Hepatocyte (in vitro differentiated cells): ENCODE data around the gene GOLGA7B. TPM values are rescaled to one million over a fixed set of nuclear protein-coding genes. Genes with fewer than 3 reads are reported as not detected.

Source experiments
- DNase-seq: peaks from one replicate; pipeline ENCODE4 v3.0.0-alpha.2; 2016; ENCODE audit warnings: low spot score
- H2AFZ ChIP-seq: fragments of 200-600 bp; sonication (generic); 2 replicates; pipeline ENCODE4 v1.6.0; 2016; ENCODE audit warnings: antibody characterized with exemption, mild to moderate bottlenecking
- H3K27ac ChIP-seq: fragments of 200-600 bp; sonication (generic); 2 replicates; pipeline ENCODE4 v1.5.1; 2016; ENCODE audit warnings: mild to moderate bottlenecking
- H3K27me3 ChIP-seq: fragments of 200-600 bp; sonication (generic); 2 replicates; pipeline ENCODE4 v1.6.1; 2016
- H3K36me3 ChIP-seq: fragments of 200-600 bp; sonication (generic); replicated peaks from 2 replicates; pipeline ENCODE4 v1.5.1; 2016; ENCODE audit warnings: low read depth; ENCODE audit not compliant: insufficient read depth
- H3K4me1 ChIP-seq: fragments of 200-600 bp; sonication (generic); 2 replicates; pipeline ENCODE4 v1.5.1; 2016; ENCODE audit warnings: mild to moderate bottlenecking, moderate library complexity; ENCODE audit not compliant: insufficient read depth
- H3K4me2 ChIP-seq: fragments of 200-600 bp; sonication (generic); 2 replicates; pipeline ENCODE4 v1.6.0; 2016
- H3K4me3 ChIP-seq: fragments of 200-600 bp; sonication (generic); 2 replicates; pipeline ENCODE4 v1.5.1; 2016; ENCODE audit warnings: mild to moderate bottlenecking
- H3K79me2 ChIP-seq: fragments of 200-600 bp; sonication (generic); 2 replicates; pipeline ENCODE4 v1.6.0; 2017; ENCODE audit warnings: mild to moderate bottlenecking
- H3K9me2 ChIP-seq: fragments of 200-600 bp; sonication (generic); replicated peaks from 2 replicates; pipeline ENCODE4 v1.6.0; 2017; ENCODE audit warnings: mild to moderate bottlenecking; ENCODE audit not compliant: insufficient read depth
- H3K9me3 ChIP-seq: fragments of 200-600 bp; sonication (generic); 2 replicates; pipeline ENCODE4 v1.5.1; 2016; ENCODE audit warnings: low read depth, mild to moderate bottlenecking
- H4K20me1 ChIP-seq: fragments of 200-600 bp; sonication (generic); 2 replicates; pipeline ENCODE4 v1.6.0; 2016; ENCODE audit warnings: mild to moderate bottlenecking; ENCODE audit not compliant: insufficient read depth, poor library complexity, severe bottlenecking
- CTCF ChIP-seq: fragments of 200-600 bp; sonication (generic); IDR thresholded peaks from 2 replicates; pipeline ENCODE4 v1.5.1; 2016; ENCODE audit warnings: antibody characterized with exemption, mild to moderate bottlenecking; ENCODE audit not compliant: poor library complexity
- EZH2 ChIP-seq: fragments of 200-600 bp; sonication (generic); IDR thresholded peaks from 2 replicates; pipeline ENCODE4 v1.6.1; 2016; ENCODE audit warnings: antibody characterized with exemption, mild to moderate bottlenecking, borderline replicate concordance
- EZH2phosphoT487 ChIP-seq: fragments of 200-600 bp; sonication (generic); IDR thresholded peaks from one replicate; pipeline ENCODE4 v1.6.1; 2018; ENCODE audit warnings: antibody characterized with exemption, mild to moderate bottlenecking, low read depth, moderate library complexity; ENCODE audit not compliant: unreplicated experiment, severe bottlenecking
- WGBS: methylation state at CpG from one replicate; pipeline ENCODE4 v1.1.6; 2016; ENCODE audit warnings: low lambda C conversion rate; ENCODE audit errors: missing lambda C conversion rate; 5-methylcytosine and 5-hydroxymethylcytosine counted together
- polyA plus RNA-seq: library from polyadenylated mRNA; unstranded; fragments of >200 nt; fragmentation: Nextera tagmentation; extraction: Ambion mirVana; gene quantifications from 2 replicates; pipeline ENCODE4 v1.2.1, GENCODE V29; 2016
- total RNA-seq: library from RNA; depleted of rRNA; stranded (reverse); fragments of >200 nt; gene quantifications from 2 replicates; pipeline ENCODE4 v1.2.3, GENCODE V29; 2014

GOLGA7B gene
- total and polyA plus RNA-seq, 2 experiments from 2014 or later, result 0.15 to 1.5 TPM

GRCh38 chr10:97880109-97880508 lies 30.5 kb downstream of the GOLGA7B start:
- no peaks in the 10 kb centered on the region for H3K79me2 ChIP-seq
- no peaks in the 10 kb centered on the region for H3K27me3 ChIP-seq
- H2AFZ ChIP-seq, result no peak overlapping the region
- H3K9me3 ChIP-seq, result no peaks in the 10 kb centered on the region
- TF ChIP-seq CTCF (no peak), EZH2phosphoT487 (no peak), EZH2 (no peak)
- 95% methylated on average over 10 of the region's 10 CpGs for WGBS
- no peak for DNase-seq
- no peak overlapping the region for H3K27ac ChIP-seq
- H3K4me3 ChIP-seq, result no peak overlapping the region
- no peak overlapping the region for H3K4me2 ChIP-seq
- H3K9me2 ChIP-seq, result no peaks in the 10 kb centered on the region
- H4K20me1 ChIP-seq, result no peaks in the 10 kb centered on the region
- no peaks in the 10 kb centered on the region for H3K4me1 ChIP-seq
- no peaks in the 10 kb centered on the region for H3K36me3 ChIP-seq

- no peak overlapping the region for H3K4me2 ChIP-seq
- H4K20me1 ChIP-seq, result no peaks in the 10 kb centered on the region
- no peaks in the 10 kb centered on the region for H3K79me2 ChIP-seq
- 90% methylated on average over 11 of the region's 11 CpGs for WGBS
- TF ChIP-seq CTCF (no peak), EZH2phosphoT487 (no peak), EZH2 (no peak)
- H3K27ac ChIP-seq, result no peak overlapping the region
- DNase-seq, result no peak
- H3K27me3 ChIP-seq, result no peaks in the 10 kb centered on the region
- no peaks in the 10 kb centered on the region for H3K4me1 ChIP-seq
- no peaks in the 10 kb centered on the region for H3K9me3 ChIP-seq
- H2AFZ ChIP-seq, result no peak overlapping the region
- no peaks in the 10 kb centered on the region for H3K9me2 ChIP-seq
- no peaks in the 10 kb centered on the region for H3K36me3 ChIP-seq
- no peak overlapping the region for H3K4me3 ChIP-seq
Observed at GRCh38 chr10:97882142-97883091, 32.8 kb downstream of the GOLGA7B start.

GRCh38 chr10:97883092-97883485 lies 33.4 kb downstream of the GOLGA7B start:
- H3K27ac ChIP-seq, result no peak overlapping the region

More at GRCh38 chr10:97883092-97883485, 33.4 kb downstream of the GOLGA7B start:
- H3K27me3 ChIP-seq, result no peaks in the 10 kb centered on the region
- 80% methylated on average over 3 of the region's 3 CpGs for WGBS
- H2AFZ ChIP-seq, result no peak overlapping the region
- no peaks in the 10 kb centered on the region for H3K36me3 ChIP-seq
- H3K79me2 ChIP-seq, result no peaks in the 10 kb centered on the region
- no peak overlapping the region for H3K4me2 ChIP-seq
- DNase-seq, result no peak
- H3K9me2 ChIP-seq, result no peaks in the 10 kb centered on the region
- H3K4me3 ChIP-seq, result no peak overlapping the region
- TF ChIP-seq EZH2 (no peak), CTCF (no peak), EZH2phosphoT487 (no peak)
- H4K20me1 ChIP-seq, result no peaks in the 10 kb centered on the region
- no peaks in the 10 kb centered on the region for H3K9me3 ChIP-seq
- H3K4me1 ChIP-seq, result no peaks in the 10 kb centered on the region
